ENCODE measurements around the gene HKDC1.

HKDC1 gene

DNA sequence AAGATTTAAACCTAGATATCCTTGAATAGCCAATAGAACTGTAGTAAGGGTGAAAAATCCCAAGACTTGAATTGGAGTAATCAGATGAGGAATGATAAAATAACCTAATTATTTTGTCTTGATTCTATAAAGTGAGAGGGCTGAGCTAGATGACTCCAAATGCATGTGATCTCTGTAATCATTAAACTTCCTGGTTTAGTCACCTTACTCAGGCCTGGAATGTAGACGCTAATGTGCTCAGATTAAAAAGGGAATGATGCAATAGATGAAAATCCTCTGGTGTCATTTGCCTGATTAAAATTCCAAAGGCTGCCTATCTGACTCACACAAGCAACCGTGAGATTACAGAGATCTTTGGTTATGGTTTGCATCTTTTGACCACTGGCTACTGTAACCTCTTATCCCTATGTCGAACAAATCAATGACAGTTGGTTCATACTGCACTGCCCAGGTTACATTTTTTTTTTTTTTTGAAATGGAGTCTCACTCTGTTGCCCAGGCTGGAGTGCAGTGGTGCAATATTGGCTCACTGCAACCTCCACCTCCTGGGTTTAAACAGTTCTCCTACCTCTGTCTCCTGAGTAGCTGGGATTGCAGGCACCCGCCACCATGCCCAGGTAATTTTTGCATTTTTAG lies 2.9 kb upstream of the HKDC1 start (continued):
- TF ChIP-seq, protein P1, sequence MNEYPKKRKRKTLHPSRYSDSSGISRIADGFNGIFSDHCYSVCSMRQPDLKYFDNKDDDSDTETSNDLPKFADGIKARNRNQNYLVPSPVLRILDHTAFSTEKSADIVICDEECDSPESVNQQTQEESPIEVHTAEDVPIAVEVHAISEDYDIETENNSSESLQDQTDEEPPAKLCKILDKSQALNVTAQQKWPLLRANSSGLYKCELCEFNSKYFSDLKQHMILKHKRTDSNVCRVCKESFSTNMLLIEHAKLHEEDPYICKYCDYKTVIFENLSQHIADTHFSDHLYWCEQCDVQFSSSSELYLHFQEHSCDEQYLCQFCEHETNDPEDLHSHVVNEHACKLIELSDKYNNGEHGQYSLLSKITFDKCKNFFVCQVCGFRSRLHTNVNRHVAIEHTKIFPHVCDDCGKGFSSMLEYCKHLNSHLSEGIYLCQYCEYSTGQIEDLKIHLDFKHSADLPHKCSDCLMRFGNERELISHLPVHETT (tag by site-specific recombination; IDR thresholded peaks at IDR 0.05) = peak; percentile 94
- TF ChIP-seq IKZF3 (tag by site-specific recombination; IDR thresholded peaks at IDR 0.05) = no peak
- TF ChIP-seq, protein P2, sequence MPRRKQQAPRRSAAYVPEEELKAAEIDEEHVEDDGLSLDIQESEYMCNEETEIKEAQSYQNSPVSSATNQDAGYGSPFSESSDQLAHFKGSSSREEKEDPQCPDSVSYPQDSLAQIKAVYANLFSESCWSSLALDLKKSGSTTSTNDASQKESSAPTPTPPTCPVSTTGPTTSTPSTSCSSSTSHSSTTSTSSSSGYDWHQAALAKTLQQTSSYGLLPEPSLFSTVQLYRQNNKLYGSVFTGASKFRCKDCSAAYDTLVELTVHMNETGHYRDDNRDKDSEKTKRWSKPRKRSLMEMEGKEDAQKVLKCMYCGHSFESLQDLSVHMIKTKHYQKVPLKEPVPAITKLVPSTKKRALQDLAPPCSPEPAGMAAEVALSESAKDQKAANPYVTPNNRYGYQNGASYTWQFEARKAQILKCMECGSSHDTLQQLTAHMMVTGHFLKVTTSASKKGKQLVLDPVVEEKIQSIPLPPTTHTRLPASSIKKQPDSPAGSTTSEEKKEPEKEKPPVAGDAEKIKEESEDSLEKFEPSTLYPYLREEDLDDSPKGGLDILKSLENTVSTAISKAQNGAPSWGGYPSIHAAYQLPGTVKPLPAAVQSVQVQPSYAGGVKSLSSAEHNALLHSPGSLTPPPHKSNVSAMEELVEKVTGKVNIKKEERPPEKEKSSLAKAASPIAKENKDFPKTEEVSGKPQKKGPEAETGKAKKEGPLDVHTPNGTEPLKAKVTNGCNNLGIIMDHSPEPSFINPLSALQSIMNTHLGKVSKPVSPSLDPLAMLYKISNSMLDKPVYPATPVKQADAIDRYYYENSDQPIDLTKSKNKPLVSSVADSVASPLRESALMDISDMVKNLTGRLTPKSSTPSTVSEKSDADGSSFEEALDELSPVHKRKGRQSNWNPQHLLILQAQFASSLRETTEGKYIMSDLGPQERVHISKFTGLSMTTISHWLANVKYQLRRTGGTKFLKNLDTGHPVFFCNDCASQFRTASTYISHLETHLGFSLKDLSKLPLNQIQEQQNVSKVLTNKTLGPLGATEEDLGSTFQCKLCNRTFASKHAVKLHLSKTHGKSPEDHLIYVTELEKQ (tag by site-specific recombination; IDR thresholded peaks at IDR 0.05; ENCODE audit: borderline replicate concordance) = peak; percentile 90; the same call in 1 of the 2 replicates
- TF ChIP-seq ZNF157 (tag by site-specific recombination; IDR thresholded peaks at IDR 0.05) = 0 out of 2 replicates have a peak, but pooled peaks have one; percentile 35
- TF ChIP-seq ZNF610 (tag by site-specific recombination; IDR thresholded peaks at IDR 0.05; ENCODE audit: borderline replicate concordance) = no peak
- TF ChIP-seq, protein P3, sequence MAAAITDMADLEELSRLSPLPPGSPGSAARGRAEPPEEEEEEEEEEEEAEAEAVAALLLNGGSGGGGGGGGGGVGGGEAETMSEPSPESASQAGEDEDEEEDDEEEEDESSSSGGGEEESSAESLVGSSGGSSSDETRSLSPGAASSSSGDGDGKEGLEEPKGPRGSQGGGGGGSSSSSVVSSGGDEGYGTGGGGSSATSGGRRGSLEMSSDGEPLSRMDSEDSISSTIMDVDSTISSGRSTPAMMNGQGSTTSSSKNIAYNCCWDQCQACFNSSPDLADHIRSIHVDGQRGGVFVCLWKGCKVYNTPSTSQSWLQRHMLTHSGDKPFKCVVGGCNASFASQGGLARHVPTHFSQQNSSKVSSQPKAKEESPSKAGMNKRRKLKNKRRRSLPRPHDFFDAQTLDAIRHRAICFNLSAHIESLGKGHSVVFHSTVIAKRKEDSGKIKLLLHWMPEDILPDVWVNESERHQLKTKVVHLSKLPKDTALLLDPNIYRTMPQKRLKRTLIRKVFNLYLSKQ (tag by site-specific recombination; IDR thresholded peaks at IDR 0.05; ENCODE audit: borderline replicate concordance) = no peak
- TF ChIP-seq ZNF623 (tag by site-specific recombination; IDR thresholded peaks at IDR 0.05) = no peak
- no peak for TF ChIP-seq ZNF248 (tag by site-specific recombination; IDR thresholded peaks at IDR 0.05)
- TF ChIP-seq, protein P4, sequence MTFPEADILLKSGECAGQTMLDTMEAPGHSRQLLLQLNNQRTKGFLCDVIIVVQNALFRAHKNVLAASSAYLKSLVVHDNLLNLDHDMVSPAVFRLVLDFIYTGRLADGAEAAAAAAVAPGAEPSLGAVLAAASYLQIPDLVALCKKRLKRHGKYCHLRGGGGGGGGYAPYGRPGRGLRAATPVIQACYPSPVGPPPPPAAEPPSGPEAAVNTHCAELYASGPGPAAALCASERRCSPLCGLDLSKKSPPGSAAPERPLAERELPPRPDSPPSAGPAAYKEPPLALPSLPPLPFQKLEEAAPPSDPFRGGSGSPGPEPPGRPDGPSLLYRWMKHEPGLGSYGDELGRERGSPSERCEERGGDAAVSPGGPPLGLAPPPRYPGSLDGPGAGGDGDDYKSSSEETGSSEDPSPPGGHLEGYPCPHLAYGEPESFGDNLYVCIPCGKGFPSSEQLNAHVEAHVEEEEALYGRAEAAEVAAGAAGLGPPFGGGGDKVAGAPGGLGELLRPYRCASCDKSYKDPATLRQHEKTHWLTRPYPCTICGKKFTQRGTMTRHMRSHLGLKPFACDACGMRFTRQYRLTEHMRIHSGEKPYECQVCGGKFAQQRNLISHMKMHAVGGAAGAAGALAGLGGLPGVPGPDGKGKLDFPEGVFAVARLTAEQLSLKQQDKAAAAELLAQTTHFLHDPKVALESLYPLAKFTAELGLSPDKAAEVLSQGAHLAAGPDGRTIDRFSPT (tag by site-specific recombination; IDR thresholded peaks at IDR 0.05) = peak; percentile 82
- TF ChIP-seq ZNF629 (tag by site-specific recombination; IDR thresholded peaks at IDR 0.05) = peak; percentile 97
- TF ChIP-seq ZNF654 (tag by site-specific recombination; IDR thresholded peaks at IDR 0.05; ENCODE audit: low read depth) = peak; percentile 19; the same call in 1 of the 2 replicates
- TF ChIP-seq ZNF433 (tag by site-specific recombination; IDR thresholded peaks at IDR 0.05; ENCODE audit: low read depth) = no peak
- no peak for TF ChIP-seq ZNF23 (tag by site-specific recombination; IDR thresholded peaks at IDR 0.05; ENCODE audit: borderline replicate concordance)
- no peak for TF ChIP-seq ZNF837 (tag by site-specific recombination; IDR thresholded peaks at IDR 0.05)
- TF ChIP-seq, protein P5, sequence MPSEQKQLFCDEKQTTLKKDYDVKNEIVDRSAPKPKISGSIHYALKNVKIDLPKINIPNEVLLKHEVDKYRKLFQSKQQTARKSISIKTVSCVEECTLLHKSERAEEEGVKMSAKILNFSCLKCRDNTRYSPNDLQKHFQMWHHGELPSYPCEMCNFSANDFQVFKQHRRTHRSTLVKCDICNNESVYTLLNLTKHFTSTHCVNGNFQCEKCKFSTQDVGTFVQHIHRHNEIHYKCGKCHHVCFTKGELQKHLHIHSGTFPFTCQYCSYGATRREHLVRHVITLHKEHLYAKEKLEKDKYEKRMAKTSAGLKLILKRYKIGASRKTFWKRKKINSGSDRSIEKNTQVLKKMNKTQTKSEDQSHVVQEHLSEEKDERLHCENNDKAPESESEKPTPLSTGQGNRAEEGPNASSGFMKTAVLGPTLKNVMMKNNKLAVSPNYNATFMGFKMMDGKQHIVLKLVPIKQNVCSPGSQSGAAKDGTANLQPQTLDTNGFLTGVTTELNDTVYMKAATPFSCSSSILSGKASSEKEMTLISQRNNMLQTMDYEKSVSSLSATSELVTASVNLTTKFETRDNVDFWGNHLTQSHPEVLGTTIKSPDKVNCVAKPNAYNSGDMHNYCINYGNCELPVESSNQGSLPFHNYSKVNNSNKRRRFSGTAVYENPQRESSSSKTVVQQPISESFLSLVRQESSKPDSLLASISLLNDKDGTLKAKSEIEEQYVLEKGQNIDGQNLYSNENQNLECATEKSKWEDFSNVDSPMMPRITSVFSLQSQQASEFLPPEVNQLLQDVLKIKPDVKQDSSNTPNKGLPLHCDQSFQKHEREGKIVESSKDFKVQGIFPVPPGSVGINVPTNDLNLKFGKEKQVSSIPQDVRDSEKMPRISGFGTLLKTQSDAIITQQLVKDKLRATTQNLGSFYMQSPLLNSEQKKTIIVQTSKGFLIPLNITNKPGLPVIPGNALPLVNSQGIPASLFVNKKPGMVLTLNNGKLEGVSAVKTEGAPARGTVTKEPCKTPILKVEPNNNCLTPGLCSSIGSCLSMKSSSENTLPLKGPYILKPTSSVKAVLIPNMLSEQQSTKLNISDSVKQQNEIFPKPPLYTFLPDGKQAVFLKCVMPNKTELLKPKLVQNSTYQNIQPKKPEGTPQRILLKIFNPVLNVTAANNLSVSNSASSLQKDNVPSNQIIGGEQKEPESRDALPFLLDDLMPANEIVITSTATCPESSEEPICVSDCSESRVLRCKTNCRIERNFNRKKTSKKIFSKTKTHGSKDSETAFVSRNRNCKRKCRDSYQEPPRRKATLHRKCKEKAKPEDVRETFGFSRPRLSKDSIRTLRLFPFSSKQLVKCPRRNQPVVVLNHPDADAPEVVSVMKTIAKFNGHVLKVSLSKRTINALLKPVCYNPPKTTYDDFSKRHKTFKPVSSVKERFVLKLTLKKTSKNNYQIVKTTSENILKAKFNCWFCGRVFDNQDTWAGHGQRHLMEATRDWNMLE (tag by site-specific recombination; conservative IDR thresholded peaks at IDR 0.05; ENCODE audit: low read depth) = peak; percentile 66
- no peak for TF ChIP-seq ZNF146 (tag by site-specific recombination; IDR thresholded peaks at IDR 0.05)
- TF ChIP-seq ZFHX2 (tag by site-specific recombination; conservative IDR thresholded peaks at IDR 0.05) = no peak
- peak; percentile 51; the same call in 1 of the 2 replicates for TF ChIP-seq ZNF558 (tag by site-specific recombination; IDR thresholded peaks at IDR 0.05)
- TF ChIP-seq ZNF214 (tag by site-specific recombination; IDR thresholded peaks at IDR 0.05; ENCODE audit: borderline replicate concordance) = no peak
- no peak for TF ChIP-seq OVOL3 (tag by site-specific recombination; IDR thresholded peaks at IDR 0.05)
- no peak for TF ChIP-seq ZNF701 (tag by site-specific recombination; IDR thresholded peaks at IDR 0.05)
- peak; percentile 76; the same call in 1 of the 2 replicates for TF ChIP-seq ZNF184 (tag by site-specific recombination; IDR thresholded peaks at IDR 0.05)
- no peak for TF ChIP-seq ZBTB20 (tag by site-specific recombination; IDR thresholded peaks at IDR 0.05)
- TF ChIP-seq ZNF19 (tag by site-specific recombination; IDR thresholded peaks at IDR 0.05; ENCODE audit: low read depth) = no peak
